H1 (cell line): ENCODE results near the gene SS18. TPM values are rescaled to one million over a fixed set of nuclear protein-coding genes. Genes with fewer than 3 reads are reported as not detected.

Source experiments
- CTCF ChIA-PET: fragments of 300-600 bp; sonication (Branson Sonifier 250); formaldehyde crosslinking; loops from one replicate; lab custom pipeline; 2021; ENCODE audit not compliant: partially characterized antibody; lab: Charles Lee
- POLR2A ChIA-PET: fragments of 300-600 bp; sonication (Branson Sonifier 250); formaldehyde crosslinking; loops from one replicate; lab custom pipeline; 2021; ENCODE audit warnings: inconsistent platforms; ENCODE audit not compliant: partially characterized antibody; lab: Charles Lee
- DNase-seq, 2 experiments: peaks; one replicate each; pipeline versions ENCODE4 v3.0.0 to v3.0.0-alpha.2; 2010 to 2022; ENCODE audit warnings: low spot score in 2 of 2, low read depth in 1 of 2, mixed read lengths in 1 of 2
- FAIRE-seq: peaks from 2 replicates; lab custom pipeline; 2011; peaks lifted over from hg19 to GRCh38; lab: Jason Lieb, UNC
- H2AFZ ChIP-seq: 2 replicates; pipeline ENCODE4 v1.8.1; 2012; ENCODE audit warnings: low read length, inconsistent platforms
- H2AK5ac ChIP-seq: 2 replicates; pipeline ENCODE4 v1.6.1; 2013; ENCODE audit warnings: low read depth, low read length
- H2BK120ac ChIP-seq: replicated peaks from 2 replicates; pipeline ENCODE3; 2013; ENCODE audit warnings: low read depth, low read length, inconsistent platforms
- H2BK12ac ChIP-seq: 2 replicates; pipeline ENCODE4 v1.6.1; 2013; ENCODE audit warnings: low read depth, low read length
- H2BK15ac ChIP-seq: 2 replicates; pipeline ENCODE4 v1.6.1; 2013; ENCODE audit warnings: low read length
- H2BK20ac ChIP-seq: 2 replicates; pipeline ENCODE4 v1.6.1; 2013; ENCODE audit warnings: low read length
- H2BK5ac ChIP-seq: 2 replicates; pipeline ENCODE4 v1.6.1; 2013; ENCODE audit warnings: low read depth, low read length
- H3K14ac ChIP-seq: 2 replicates; pipeline ENCODE4 v1.6.1; 2013; ENCODE audit warnings: inconsistent platforms; ENCODE audit not compliant: insufficient read length
- H3K18ac ChIP-seq: 2 replicates; pipeline ENCODE4 v1.6.1; 2013; ENCODE audit warnings: low read length; ENCODE audit errors: extremely low read depth
- H3K23ac ChIP-seq: 2 replicates; pipeline ENCODE4 v1.6.1; 2013; ENCODE audit warnings: inconsistent platforms; ENCODE audit not compliant: insufficient read length
- H3K23me2 ChIP-seq: 2 replicates; pipeline ENCODE4 v1.6.1; 2013; ENCODE audit warnings: low read depth, low read length
- H3K27ac ChIP-seq: 2 replicates; pipeline ENCODE4 v1.6.1; 2011; ENCODE audit warnings: low read depth, low read length, inconsistent platforms
- H3K27me3 ChIP-seq, 4 experiments: replicated peaks in 1 of 4; 1 replicate in 1 of 4; 2 replicates in 3 of 4; pipeline versions ENCODE4 v1.6.1 to v1.8.1; 2011 to 2013; ENCODE audit warnings: low read length in 3 of 4, mild to moderate bottlenecking in 3 of 4, inconsistent platforms in 2 of 4, mixed read lengths in 2 of 4, moderate library complexity in 1 of 4; ENCODE audit not compliant: control insufficient read depth in 3 of 4, insufficient read depth in 3 of 4; ENCODE audit errors: extremely low read depth in 1 of 4
- H3K36me3 ChIP-seq, 4 experiments: 2 replicates each; pipeline versions ENCODE4 v1.6.1 to v1.8.1; 2011 to 2013; ENCODE audit warnings: mild to moderate bottlenecking in 4 of 4, low read length in 3 of 4, moderate library complexity in 2 of 4, control low read depth in 1 of 4, inconsistent platforms in 1 of 4; ENCODE audit not compliant: insufficient read depth in 4 of 4, control insufficient read depth in 2 of 4
- H3K4ac ChIP-seq: replicated peaks from 2 replicates; pipeline ENCODE3; 2013; ENCODE audit warnings: low read length, low read depth, mixed read lengths, inconsistent platforms; ENCODE audit not compliant: insufficient read length
- H3K4me1 ChIP-seq, 4 experiments: replicated peaks in 1 of 4; 1 replicate in 1 of 4; 2 replicates in 3 of 4; pipeline versions ENCODE4 v1.6.1 to v1.8.1; 2011 to 2013; ENCODE audit warnings: low read length in 3 of 4, inconsistent platforms in 2 of 4, mixed read lengths in 1 of 4; ENCODE audit not compliant: insufficient read depth in 4 of 4, control insufficient read depth in 3 of 4
- H3K4me2 ChIP-seq, 2 experiments: 2 replicates each; pipeline versions ENCODE4 v1.6.1 to v1.8.1; 2011 to 2013; ENCODE audit warnings: low read depth in 2 of 2, low read length in 2 of 2, control low read depth in 1 of 2, inconsistent platforms in 1 of 2, mild to moderate bottlenecking in 1 of 2; ENCODE audit not compliant: insufficient read depth in 1 of 2
- H3K4me3 ChIP-seq, 4 experiments: fragments of 200-600, 300-600 bp in 1 of 4; sonication (generic), shearing (Covaris generic), sonication (Bioruptor Twin) in 1 of 4; 2 replicates each; pipeline versions ENCODE4 v1.5.1 to v1.8.1; 2011 to 2016; ENCODE audit warnings: low read length in 4 of 4, low read depth in 3 of 4, control low read depth in 2 of 4, inconsistent platforms in 2 of 4, mild to moderate bottlenecking in 2 of 4, mixed read lengths in 1 of 4, moderate library complexity in 1 of 4; ENCODE audit not compliant: insufficient read depth in 2 of 4; ENCODE audit errors: extremely low read depth in 1 of 4
- H3K56ac ChIP-seq: replicated peaks from 2 replicates; pipeline ENCODE3; 2013; ENCODE audit warnings: low read depth, mild to moderate bottlenecking, mixed read lengths, low read length, inconsistent platforms; ENCODE audit not compliant: insufficient read length
- H3K79me1 ChIP-seq: 2 replicates; pipeline ENCODE4 v1.6.1; 2013; ENCODE audit warnings: low read depth, low read length, control low read depth
- H3K79me2 ChIP-seq, 2 experiments: 2 replicates each; pipeline versions ENCODE4 v1.6.1 to v1.8.1; 2012 to 2013; ENCODE audit warnings: low read length in 2 of 2, mild to moderate bottlenecking in 2 of 2, inconsistent platforms in 1 of 2; ENCODE audit not compliant: insufficient read depth in 2 of 2, control insufficient read depth in 1 of 2
- H3K9ac ChIP-seq, 4 experiments: replicated peaks in 1 of 4; 1 replicate in 1 of 4; 2 replicates in 3 of 4; pipeline versions ENCODE4 v1.6.1 to v1.8.1; 2011 to 2013; ENCODE audit warnings: low read depth in 3 of 4, low read length in 3 of 4, control low read depth in 2 of 4, mild to moderate bottlenecking in 2 of 4, moderate library complexity in 2 of 4, inconsistent platforms in 1 of 4; ENCODE audit errors: extremely low read depth in 1 of 4
- H3K9me3 ChIP-seq, 2 experiments: 2 replicates each; pipeline versions ENCODE4 v1.6.1 to v1.8.1; 2012 to 2013; ENCODE audit warnings: mild to moderate bottlenecking in 2 of 2, moderate library complexity in 2 of 2, control low read depth in 1 of 2, inconsistent platforms in 1 of 2, low read depth in 1 of 2, low read length in 1 of 2, mixed read lengths in 1 of 2; ENCODE audit not compliant: insufficient read depth in 2 of 2
- H4K20me1 ChIP-seq, 2 experiments: replicated peaks in 1 of 2; 2 replicates each; pipeline versions ENCODE3 to v1.8.1; 2011 to 2013; ENCODE audit warnings: inconsistent platforms in 2 of 2, low read length in 2 of 2, mild to moderate bottlenecking in 1 of 2; ENCODE audit not compliant: insufficient read depth in 2 of 2, control insufficient read depth in 1 of 2
- H4K5ac ChIP-seq: 2 replicates; pipeline ENCODE4 v1.6.1; 2013; ENCODE audit warnings: low read length, low read depth, mixed read lengths, inconsistent platforms; ENCODE audit not compliant: insufficient read length
- H4K8ac ChIP-seq: 2 replicates; pipeline ENCODE4 v1.8.0; 2013; ENCODE audit warnings: mild to moderate bottlenecking, moderate library complexity, low read length, inconsistent platforms; ENCODE audit not compliant: insufficient read depth; ENCODE audit errors: extremely low read depth
- H4K91ac ChIP-seq: replicated peaks from 2 replicates; pipeline ENCODE3; 2013; ENCODE audit warnings: low read length, mixed read lengths, inconsistent platforms; ENCODE audit not compliant: insufficient read length
- TAF7 ChIP-seq: optimal IDR thresholded peaks from 2 replicates; pipeline ENCODE3; 2011; ENCODE audit warnings: low read depth, mild to moderate bottlenecking, inconsistent platforms, low read length, moderate library complexity, borderline replicate concordance
- WGBS, 2 experiments: shearing (Covaris generic) in 1 of 2; methylation state at CpG; one replicate each; pipeline versions ENCODE4 v1.1.6 to v1.1.7; 2013 to 2015; ENCODE audit warnings: low lambda C conversion rate in 2 of 2, mixed read lengths in 2 of 2, inconsistent platforms in 1 of 2, low coverage in 1 of 2, missing lambda C conversion rate in 1 of 2; ENCODE audit not compliant: insufficient replicate concordance in 2 of 2, insufficient coverage in 1 of 2, insufficient read length in 1 of 2; ENCODE audit errors: extremely low coverage in 1 of 2, missing lambda C conversion rate in 1 of 2; 5-methylcytosine and 5-hydroxymethylcytosine counted together
- polyA plus RNA-seq, 7 experiments: library from polyadenylated mRNA; depleted of rRNA in 3 of 7; stranded (reverse) in 5 of 7; unstranded in 2 of 7; fragments of >200 nt in 5 of 7; fragments of 200-250 nt in 2 of 7; gene quantifications; 1 replicate in 5 of 7; 2 replicates in 1 of 7; 4 replicates in 1 of 7; pipeline versions ENCODE4 v1.2.1 to v1.2.3, GENCODE V29; 2011 to 2013; ENCODE audit warnings: missing spikeins in 2 of 7, mixed read lengths in 2 of 7
- total RNA-seq: library from RNA; stranded (reverse); fragmentation: NEBNext Ultra II Directional; extraction: Animal tissue kit (Norgen Biotek cat#: 25700); gene quantifications from 2 replicates; pipeline ENCODE4 v1.2.1, GENCODE V29; 2021

The SS18 gene
- total and polyA plus RNA-seq, 2 of the 8 experiments (the other 6 are each of a cell fraction or from before 2014, with no cell fraction given) = 83.5 to 106 TPM

GRCh38 chr18:26086959-26087358 lies 3.5 kb downstream of the SS18 start:
- no peaks in the 10 kb centered on the region for H3K79me1 ChIP-seq
- no peak overlapping the region for H2AFZ ChIP-seq
- no peak overlapping the region for H3K14ac ChIP-seq
- no peaks in the 10 kb centered on the region for H3K27me3 ChIP-seq
- H3K27ac ChIP-seq = no peak overlapping the region
- 86% methylated on average over 6 of the region's 6 CpGs; no CpG with 5 or more reads in 1 of the 2 experiments for WGBS, 2 experiments
- H2BK120ac ChIP-seq = no peak overlapping the region
- no peak overlapping the region for H2BK12ac ChIP-seq
- H3K4me1 ChIP-seq = peaks cover 0 to 9% (median 0%) of the 10 kb centered on the region in 4 experiments; a peak in 1 of 7 replicates
- no peak overlapping the region for H3K18ac ChIP-seq
- DNase-seq (no peak), FAIRE-seq (no peak)
- H3K56ac ChIP-seq = no peak overlapping the region
- H3K36me3 ChIP-seq = peaks cover 0 to 42% (median 2%) of the 10 kb centered on the region in 4 experiments; a peak in 4 of 8 replicates
- H2BK15ac ChIP-seq = no peak overlapping the region
- H3K4me2 ChIP-seq = no peak overlapping the region
- H3K4ac ChIP-seq = no peak overlapping the region
- POLR2A ChIA-PET = no interaction called here
- no peak overlapping the region for H4K91ac ChIP-seq
- H4K8ac ChIP-seq = no peak overlapping the region
- no peak overlapping the region for H2BK5ac ChIP-seq
- no peak overlapping the region for H3K23ac ChIP-seq
- H4K20me1 ChIP-seq = peaks cover 4 to 5% of the 10 kb centered on the region in 2 experiments
- peaks cover 0 to 74% of the 10 kb centered on the region in 2 experiments; a peak in 2 of 4 replicates for H3K79me2 ChIP-seq
- no peaks in the 10 kb centered on the region for H3K9me3 ChIP-seq
- no peak overlapping the region for H2AK5ac ChIP-seq
- no peak overlapping the region for H3K9ac ChIP-seq
- H3K23me2 ChIP-seq = peaks cover 11% of the 10 kb centered on the region
- no peak overlapping the region for H2BK20ac ChIP-seq
- H3K4me3 ChIP-seq = no peak overlapping the region
- no peak overlapping the region for H4K5ac ChIP-seq
- CTCF ChIA-PET = interaction anchor here (1.1 kb wide), 1 partner anchor 18 kb away, joined by 4 read pairs; no protein-coding TSS in a partner anchor
- TF ChIP-seq TAF7 = no peak
